Measurements from ENCODE around the gene VSTM2L.
"Not testable (repeated sequence)": the region's sequence is repeated elsewhere in the genome, so short reads cannot be mapped to it uniquely, and the experiment has no call there.

Gene VSTM2L, protein sequence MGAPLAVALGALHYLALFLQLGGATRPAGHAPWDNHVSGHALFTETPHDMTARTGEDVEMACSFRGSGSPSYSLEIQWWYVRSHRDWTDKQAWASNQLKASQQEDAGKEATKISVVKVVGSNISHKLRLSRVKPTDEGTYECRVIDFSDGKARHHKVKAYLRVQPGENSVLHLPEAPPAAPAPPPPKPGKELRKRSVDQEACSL

GRCh38 chr20:37902504-37903313, at the start of gene VSTM2L:
Gene VSTM2L, plus strand, starts transcription at chr20:37903127. Its CDS starts 224 bp downstream, at chr20:37903351.
- DNase-seq (ENCODE audit: low read depth in 2 of 2) = no peak

- DNase-seq (ENCODE audit: low read depth in 2 of 2) = no peak
These were observed 49.0 kb upstream of the VSTM2L start for GRCh38 chr20:37853823-37854375.

GRCh38 chr20:37856034-37856433, 46.9 kb upstream of the VSTM2L start:
- not testable (repeated sequence) for DNase-seq (ENCODE audit: low read depth in 2 of 2)

DNA sequence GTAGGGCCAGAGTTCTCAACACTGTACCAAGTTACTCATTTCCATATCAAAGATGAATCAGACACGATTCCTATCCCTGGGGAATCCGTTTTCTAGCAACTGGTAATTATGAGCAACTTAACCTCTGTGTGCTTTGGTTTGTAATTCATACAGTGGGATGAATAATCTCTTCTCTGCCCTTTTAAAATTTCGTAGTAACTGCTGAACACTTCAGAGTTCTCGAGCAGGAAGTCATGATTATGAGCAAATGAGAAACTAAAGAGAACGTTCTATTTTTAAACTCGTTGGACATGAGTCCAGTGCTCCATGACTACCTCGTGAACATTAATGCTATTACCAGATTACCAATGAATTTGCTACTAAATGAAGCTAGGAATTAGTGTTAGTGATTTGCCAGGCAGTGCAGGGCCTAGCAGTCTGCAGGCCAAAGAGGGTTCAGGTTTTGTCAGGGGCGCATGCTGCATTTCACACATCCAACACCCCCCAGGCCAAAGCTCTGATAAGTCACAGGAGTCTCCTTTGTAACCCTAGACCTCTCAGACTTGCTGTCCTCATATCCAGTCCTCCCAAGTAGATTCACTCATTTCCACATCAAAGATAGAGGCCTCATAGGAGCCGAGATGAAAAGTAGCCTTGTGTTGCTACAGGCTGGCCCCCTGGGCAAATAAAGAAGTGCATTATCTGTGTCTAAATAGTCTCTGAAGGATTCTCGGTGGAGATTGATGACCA, 45.8 kb upstream of the VSTM2L start:
- no peak for DNase-seq (ENCODE audit: low read depth in 2 of 2)

GRCh38 chr20:37859406-37860171, 43.3 kb upstream of the VSTM2L start:
- no peak for DNase-seq (ENCODE audit: low read depth in 2 of 2)

DNA sequence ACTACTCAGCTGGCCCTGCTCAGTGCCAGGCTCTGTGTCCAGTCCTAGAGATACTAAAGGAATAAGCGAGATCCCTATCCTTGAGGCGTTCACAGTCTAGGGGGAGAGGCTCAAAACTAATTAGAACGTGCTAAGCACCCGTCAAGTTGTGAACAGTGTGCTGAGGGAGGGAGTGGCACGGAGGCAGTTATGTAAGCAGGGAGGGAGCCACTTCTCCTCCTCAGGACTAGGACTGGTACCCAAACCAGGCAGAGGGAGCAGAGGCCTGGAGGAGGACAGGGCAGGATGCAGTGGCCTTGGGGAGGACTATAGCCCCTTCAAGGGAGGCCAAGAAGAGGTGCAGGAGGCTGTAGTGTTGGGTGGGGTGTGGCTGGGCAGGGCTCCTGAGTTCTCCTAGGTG, 39.6 kb upstream of the VSTM2L start:
- DNase-seq (ENCODE audit: low read depth in 2 of 2) = no peak

DNA sequence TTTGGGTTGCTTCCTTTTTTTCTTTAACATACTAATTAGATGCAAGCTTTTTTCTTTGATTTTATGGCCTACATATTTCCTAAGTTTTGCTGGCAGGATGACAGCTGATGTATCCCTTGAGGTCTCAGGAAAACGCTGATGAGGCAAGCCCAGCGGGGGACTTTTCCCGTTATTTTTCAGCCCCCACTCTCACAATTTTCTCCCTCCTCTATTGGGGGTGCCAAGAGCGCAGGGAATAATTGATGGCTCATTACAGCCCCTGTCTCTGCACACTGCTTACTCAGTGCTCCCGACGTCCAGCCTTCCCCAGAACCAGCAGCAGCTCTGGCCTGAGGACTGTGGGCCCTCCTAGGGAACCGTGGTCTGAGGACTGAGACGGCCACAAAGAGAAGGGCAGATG, 38.6 kb upstream of the VSTM2L start:
- DNase-seq (ENCODE audit: low read depth in 2 of 2) = no peak

DNA sequence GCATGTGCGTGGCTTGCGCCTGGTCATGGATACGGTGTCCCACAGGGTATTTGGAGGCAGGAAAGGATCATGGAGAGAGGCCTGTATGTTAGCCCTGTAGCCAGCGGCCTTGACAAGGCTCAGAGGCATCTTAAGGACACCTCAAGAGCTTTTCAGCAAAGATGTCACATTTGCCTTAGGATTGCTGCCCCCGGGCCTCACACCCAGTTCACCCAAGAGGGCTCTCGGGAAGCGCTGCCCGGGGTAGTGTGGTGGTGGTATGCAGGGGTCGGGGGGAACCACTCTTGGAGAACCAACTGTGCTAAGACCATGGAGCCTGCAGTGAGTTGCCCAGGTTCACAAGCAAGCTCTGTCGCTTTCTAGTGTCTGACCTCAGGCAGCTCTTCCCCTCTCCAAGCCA, 36.9 kb upstream of the VSTM2L start:
- DNase-seq (ENCODE audit: low read depth in 2 of 2) = no peak

GRCh38 chr20:37867289-37868195, 35.4 kb upstream of the VSTM2L start:
- no peak for DNase-seq (ENCODE audit: low read depth in 2 of 2)

DNA sequence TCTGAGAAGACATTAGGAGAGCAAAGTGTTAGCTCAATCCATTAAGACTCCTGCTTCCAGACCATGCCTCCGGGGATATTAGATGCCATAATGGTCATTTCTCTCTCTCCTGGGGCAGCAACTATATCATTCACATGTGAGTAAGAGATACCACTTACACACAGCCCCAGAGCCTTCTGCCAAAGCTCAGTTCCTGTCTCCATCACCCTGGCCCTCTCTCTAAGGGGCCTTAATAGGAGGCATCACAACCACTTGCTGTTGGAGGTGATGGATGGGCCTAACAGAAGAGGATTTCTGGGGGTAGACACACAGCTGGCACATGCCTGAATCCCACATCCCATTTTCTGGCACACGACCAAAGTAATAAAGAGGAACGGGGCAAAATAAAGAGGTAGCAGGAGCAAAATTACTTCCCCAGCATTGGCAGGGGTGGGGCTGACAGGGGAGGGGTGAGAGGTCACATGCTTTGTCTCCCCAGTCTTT, 34.0 kb upstream of the VSTM2L start:
- no peak for DNase-seq (ENCODE audit: low read depth in 2 of 2)

DNA sequence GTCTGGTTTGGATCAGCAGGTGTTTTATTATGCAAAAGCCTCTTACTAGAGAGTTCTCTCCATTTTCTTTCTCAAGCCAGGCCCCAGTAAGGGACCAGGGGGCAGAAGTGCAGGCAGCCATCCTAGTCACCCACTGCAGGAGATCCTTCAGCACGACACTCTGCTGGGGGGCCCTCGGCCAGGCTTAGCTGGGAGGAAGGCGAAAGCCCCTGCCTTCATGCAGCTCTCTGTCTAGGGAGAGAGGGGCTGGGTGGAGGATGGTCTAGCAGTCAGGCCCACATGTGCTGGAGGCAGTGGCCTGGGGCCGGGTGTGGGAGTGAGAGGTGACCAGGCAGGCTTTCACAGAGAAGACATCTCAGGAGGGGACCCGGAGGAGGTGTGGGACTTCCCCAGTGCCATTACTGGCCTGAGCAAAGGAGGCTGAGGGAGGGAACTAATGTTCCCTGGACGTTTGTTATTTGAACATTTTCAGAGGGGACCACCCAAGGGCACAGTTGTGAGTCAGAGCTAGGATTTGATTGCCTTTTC, 33.5 kb upstream of the VSTM2L start:
- DNase-seq (ENCODE audit: low read depth in 2 of 2) = no peak

GRCh38 chr20:37870294-37870693, 32.6 kb upstream of the VSTM2L start:
- DNase-seq (ENCODE audit: low read depth in 2 of 2) = no peak

DNA sequence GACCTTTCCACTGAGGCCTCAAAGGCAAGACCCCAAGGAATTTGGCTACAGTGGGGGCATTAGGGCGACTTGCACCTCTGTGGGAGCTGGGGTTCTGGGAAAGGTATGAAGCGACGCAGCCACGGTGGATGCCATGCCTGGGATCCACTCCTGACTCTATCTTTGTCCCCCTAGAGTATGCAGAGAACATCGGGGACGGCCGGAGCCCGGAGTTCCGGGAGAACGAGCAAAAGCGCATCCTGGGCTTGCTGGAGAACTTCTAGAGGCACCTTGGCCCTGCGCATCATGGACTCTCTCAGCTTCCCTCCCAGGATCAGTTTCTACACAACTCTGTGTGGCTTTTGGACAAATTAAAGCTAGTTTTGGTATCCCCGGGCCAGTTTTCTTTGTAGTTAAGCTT, 31.2 kb upstream of the VSTM2L start:
- no peak for DNase-seq (ENCODE audit: low read depth in 2 of 2)

- DNase-seq (ENCODE audit: low read depth in 2 of 2) = no peak
These were observed 30.8 kb upstream of the VSTM2L start for GRCh38 chr20:37872161-37872560.

DNA sequence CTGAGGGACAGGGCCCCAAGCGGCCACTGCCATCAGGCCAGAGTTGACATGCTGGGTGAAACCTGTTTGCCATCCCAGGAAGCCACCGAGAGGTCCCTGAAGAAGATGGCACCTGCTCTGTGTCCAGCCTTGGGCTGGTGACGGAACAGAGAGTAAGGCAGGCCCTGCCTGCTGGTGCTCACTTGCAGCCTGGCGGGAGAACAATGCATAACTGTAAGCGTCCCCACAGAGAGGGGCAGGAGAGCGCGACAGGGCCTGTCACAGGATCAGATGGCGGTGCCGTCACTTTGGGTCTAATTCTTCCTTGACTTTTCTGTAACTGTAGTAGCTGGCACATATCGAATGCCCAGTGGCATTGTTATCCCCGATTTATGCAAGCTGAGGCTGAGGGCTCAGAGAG, 29.0 kb upstream of the VSTM2L start:
- DNase-seq (ENCODE audit: low read depth in 2 of 2) = no peak

DNA sequence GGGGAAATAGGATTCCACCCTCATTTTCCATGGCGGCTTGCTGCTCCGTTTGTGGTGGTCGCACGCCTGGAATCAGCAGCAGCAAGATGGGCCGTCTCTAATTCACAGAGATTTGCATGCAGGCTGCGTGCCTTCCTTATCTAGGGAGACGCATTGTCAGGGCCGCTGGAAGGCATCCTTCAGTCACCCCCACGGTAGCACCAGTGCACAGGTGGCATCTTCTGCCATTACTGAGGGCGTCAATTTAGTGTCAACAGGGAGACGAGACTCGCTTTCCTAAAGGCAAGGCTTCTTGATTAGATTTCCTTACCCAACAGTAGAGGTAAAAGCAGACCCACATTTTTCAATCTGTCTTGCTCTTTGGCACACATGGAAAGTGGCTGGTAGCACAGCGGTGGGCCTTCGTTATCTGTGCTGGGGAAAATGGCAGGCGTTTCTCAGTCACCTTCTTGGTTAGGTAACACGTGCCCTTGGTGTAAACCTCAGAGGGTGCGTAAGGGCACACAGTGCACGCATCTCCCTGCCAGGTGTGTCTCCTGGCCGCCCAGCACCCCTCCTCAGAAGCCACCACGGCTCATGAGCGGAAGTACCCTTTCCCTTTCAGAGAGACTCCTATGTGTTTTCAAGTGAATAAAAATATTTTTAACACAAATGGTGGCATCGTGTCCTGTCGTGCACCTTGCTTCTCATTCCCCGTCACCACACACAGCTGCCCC, 27.3 kb upstream of the VSTM2L start:
- no peak for DNase-seq (ENCODE audit: low read depth in 2 of 2)

GRCh38 chr20:37876863-37877262, 26.1 kb upstream of the VSTM2L start:
- no peak for DNase-seq (ENCODE audit: low read depth in 2 of 2)

- DNase-seq (ENCODE audit: low read depth in 2 of 2) = no peak
These were observed 24.8 kb upstream of the VSTM2L start for GRCh38 chr20:37877832-37878772.
